ENCODE results near the gene TMEM41B. TPM values are rescaled to one million over a fixed set of nuclear protein-coding genes. Genes with fewer than 3 reads are reported as not detected.

The TMEM41B gene
- total RNA-seq, 1 experiment from 2014 or later: 65.1 TPM

- intact Hi-C loops (cut with micrococcal nuclease; ENCODE audit: unreplicated experiment): no loop called here
- Histone ChIP-seq H3K27ac (no peak overlapping the region), H3K4me1 (replicated peaks; ENCODE audit: insufficient read depth) (peaks cover 19% of the 10 kb centered on the region), H2AFZ (no peak overlapping the region), H3F3A (ENCODE audit: insufficient read depth, low read depth) (peaks cover 13% of the 10 kb centered on the region), H3K36me3 (ENCODE audit: low read depth) (no peaks in the 10 kb centered on the region), H3K79me2 (ENCODE audit: low read depth) (peaks cover 29% of the 10 kb centered on the region), H3K9me3 (ENCODE audit: insufficient read depth, low read depth) (no peaks in the 10 kb centered on the region), H3K27me3 (ENCODE audit: insufficient read depth, low read depth) (no peaks in the 10 kb centered on the region), H3K4me3 (no peak overlapping the region), H3K4me2 (no peak overlapping the region), H4K20me1 (ENCODE audit: insufficient read depth) (peaks cover 5% of the 10 kb centered on the region), H3K9me2 (ENCODE audit: insufficient read depth) (no peaks in the 10 kb centered on the region)
- ChIA-PET CTCF (no interaction called here), POLR2A (ENCODE audit: unreplicated experiment) (no interaction called here)
- no TSS peak for BruUV-seq (replicated peaks)
- no peak for DNase-seq
- TF ChIP-seq, protein P1, sequence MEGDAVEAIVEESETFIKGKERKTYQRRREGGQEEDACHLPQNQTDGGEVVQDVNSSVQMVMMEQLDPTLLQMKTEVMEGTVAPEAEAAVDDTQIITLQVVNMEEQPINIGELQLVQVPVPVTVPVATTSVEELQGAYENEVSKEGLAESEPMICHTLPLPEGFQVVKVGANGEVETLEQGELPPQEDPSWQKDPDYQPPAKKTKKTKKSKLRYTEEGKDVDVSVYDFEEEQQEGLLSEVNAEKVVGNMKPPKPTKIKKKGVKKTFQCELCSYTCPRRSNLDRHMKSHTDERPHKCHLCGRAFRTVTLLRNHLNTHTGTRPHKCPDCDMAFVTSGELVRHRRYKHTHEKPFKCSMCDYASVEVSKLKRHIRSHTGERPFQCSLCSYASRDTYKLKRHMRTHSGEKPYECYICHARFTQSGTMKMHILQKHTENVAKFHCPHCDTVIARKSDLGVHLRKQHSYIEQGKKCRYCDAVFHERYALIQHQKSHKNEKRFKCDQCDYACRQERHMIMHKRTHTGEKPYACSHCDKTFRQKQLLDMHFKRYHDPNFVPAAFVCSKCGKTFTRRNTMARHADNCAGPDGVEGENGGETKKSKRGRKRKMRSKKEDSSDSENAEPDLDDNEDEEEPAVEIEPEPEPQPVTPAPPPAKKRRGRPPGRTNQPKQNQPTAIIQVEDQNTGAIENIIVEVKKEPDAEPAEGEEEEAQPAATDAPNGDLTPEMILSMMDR (conservative IDR thresholded peaks at IDR 0.05): no peak
- TF ChIP-seq EZH2 (IDR thresholded peaks at IDR 0.05; ENCODE audit: low read depth): no peak
Observed at GRCh38 chr11:9316334-9316733, 1.9 kb upstream of the TMEM41B start.

GRCh38 chr11:9315078-9315688 is 790 bp upstream of the TMEM41B start:
- H3K79me2 ChIP-seq (ENCODE audit: low read depth): peaks cover 41% of the 10 kb centered on the region
- peak overlapping the region; percentile 55; the same call in 1 of the 2 replicates for H3K4me3 ChIP-seq
- DNase-seq: no peak
- H2AFZ ChIP-seq: peak overlapping the region; percentile 81
- H3K4me1 ChIP-seq (replicated peaks; ENCODE audit: insufficient read depth): peaks cover 19% of the 10 kb centered on the region
- POLR2A ChIA-PET (ENCODE audit: unreplicated experiment): interaction anchor here (0.6 to 0.7 kb wide), 3 partner anchors 48 to 142 kb away, joined by 6 to 15 read pairs (median 12); no protein-coding TSS in a partner anchor
- no peaks in the 10 kb centered on the region for H3K9me2 ChIP-seq (ENCODE audit: insufficient read depth)
- no peak for TF ChIP-seq EZH2 (IDR thresholded peaks at IDR 0.05; ENCODE audit: low read depth)
- TF ChIP-seq, protein P1 (conservative IDR thresholded peaks at IDR 0.05): no peak
- CTCF ChIA-PET: no interaction called here
- H3K27ac ChIP-seq: peak overlapping the region; percentile 87
- no peaks in the 10 kb centered on the region for H3K36me3 ChIP-seq (ENCODE audit: low read depth)
- TSS peak; percentile 99 for BruUV-seq (replicated peaks)
- intact Hi-C loops (cut with micrococcal nuclease; ENCODE audit: unreplicated experiment): no loop called here
- H3F3A ChIP-seq (ENCODE audit: insufficient read depth, low read depth): peaks cover 13% of the 10 kb centered on the region
- no peaks in the 10 kb centered on the region for H3K9me3 ChIP-seq (ENCODE audit: insufficient read depth, low read depth)
- H4K20me1 ChIP-seq (ENCODE audit: insufficient read depth): peaks cover 5% of the 10 kb centered on the region
- H3K4me2 ChIP-seq: peak overlapping the region; percentile 88
- H3K27me3 ChIP-seq (ENCODE audit: insufficient read depth, low read depth): no peaks in the 10 kb centered on the region

GRCh38 chr11:9313648-9314290 is 624 bp downstream of the TMEM41B start:
- DNase-seq: no peak
- Histone ChIP-seq H3K9me3 (ENCODE audit: insufficient read depth, low read depth) (no peaks in the 10 kb centered on the region), H3K36me3 (ENCODE audit: low read depth) (no peaks in the 10 kb centered on the region), H3K9me2 (ENCODE audit: insufficient read depth) (no peaks in the 10 kb centered on the region), H3K27ac (peak overlapping the region; percentile 84), H3K4me3 (peak overlapping the region; percentile 96), H3K79me2 (ENCODE audit: low read depth) (peaks cover 53% of the 10 kb centered on the region), H3K4me2 (peak overlapping the region; percentile 76), H3K4me1 (replicated peaks; ENCODE audit: insufficient read depth) (peaks cover 19% of the 10 kb centered on the region), H3K27me3 (ENCODE audit: insufficient read depth, low read depth) (no peaks in the 10 kb centered on the region), H3F3A (ENCODE audit: insufficient read depth, low read depth) (peaks cover 8% of the 10 kb centered on the region), H2AFZ (peak overlapping the region; percentile 84), H4K20me1 (ENCODE audit: insufficient read depth) (peaks cover 5% of the 10 kb centered on the region)
- intact Hi-C loops (cut with micrococcal nuclease; ENCODE audit: unreplicated experiment): loop anchor here (1.0 kb wide), 3 partner anchors 50 to 147 kb away; partner anchors contain the start of gene IPO7
- ChIA-PET CTCF (no interaction called here), POLR2A (ENCODE audit: unreplicated experiment) (interaction anchor here (0.6 kb wide), 1 partner anchor 252 kb away, joined by 9 read pairs; no protein-coding TSS in a partner anchor)
- TSS peak; percentile 33 for BruUV-seq (replicated peaks)
- no peak for TF ChIP-seq EZH2 (IDR thresholded peaks at IDR 0.05; ENCODE audit: low read depth)
- TF ChIP-seq, protein P1 (conservative IDR thresholded peaks at IDR 0.05): no peak
